ENCODE data around the gene CSF1.

CSF1 gene

DNA sequence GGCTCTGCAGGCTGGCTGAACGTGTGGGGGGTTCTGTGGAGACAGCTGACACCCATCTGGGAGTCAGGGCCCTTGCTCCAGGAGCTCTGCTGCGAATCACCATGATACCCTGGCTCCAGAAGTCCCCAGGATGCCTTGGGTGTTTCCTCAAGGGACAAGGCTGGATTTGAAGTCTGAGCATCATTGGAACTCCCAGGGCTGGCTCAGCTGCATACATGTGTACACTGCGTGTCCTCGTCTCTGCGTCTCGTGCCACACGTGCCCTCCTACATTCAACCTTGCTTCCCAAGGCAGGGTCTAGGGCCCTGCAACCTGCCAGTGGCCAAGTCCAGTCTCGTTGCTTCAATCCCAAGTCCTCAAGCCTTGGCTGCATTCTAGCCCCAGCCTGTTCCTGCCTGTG, 11.7 kb downstream of the CSF1 start:
- no peak for DNase-seq

DNA sequence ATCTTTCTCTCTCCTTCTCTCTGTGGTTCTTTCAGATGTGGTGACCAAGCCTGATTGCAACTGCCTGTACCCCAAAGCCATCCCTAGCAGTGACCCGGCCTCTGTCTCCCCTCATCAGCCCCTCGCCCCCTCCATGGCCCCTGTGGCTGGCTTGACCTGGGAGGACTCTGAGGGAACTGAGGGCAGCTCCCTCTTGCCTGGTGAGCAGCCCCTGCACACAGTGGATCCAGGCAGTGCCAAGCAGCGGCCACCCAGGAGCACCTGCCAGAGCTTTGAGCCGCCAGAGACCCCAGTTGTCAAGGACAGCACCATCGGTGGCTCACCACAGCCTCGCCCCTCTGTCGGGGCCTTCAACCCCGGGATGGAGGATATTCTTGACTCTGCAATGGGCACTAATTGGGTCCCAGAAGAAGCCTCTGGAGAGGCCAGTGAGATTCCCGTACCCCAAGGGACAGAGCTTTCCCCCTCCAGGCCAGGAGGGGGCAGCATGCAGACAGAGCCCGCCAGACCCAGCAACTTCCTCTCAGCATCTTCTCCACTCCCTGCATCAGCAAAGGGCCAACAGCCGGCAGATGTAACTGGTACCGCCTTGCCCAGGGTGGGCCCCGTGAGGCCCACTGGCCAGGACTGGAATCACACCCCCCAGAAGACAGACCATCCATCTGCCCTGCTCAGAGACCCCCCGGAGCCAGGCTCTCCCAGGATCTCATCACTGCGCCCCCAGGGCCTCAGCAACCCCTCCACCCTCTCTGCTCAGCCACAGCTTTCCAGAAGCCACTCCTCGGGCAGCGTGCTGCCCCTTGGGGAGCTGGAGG, 12.7 kb downstream of the CSF1 start:
- peak in 1 of 2 experiments; percentile 38 for DNase-seq

DNA sequence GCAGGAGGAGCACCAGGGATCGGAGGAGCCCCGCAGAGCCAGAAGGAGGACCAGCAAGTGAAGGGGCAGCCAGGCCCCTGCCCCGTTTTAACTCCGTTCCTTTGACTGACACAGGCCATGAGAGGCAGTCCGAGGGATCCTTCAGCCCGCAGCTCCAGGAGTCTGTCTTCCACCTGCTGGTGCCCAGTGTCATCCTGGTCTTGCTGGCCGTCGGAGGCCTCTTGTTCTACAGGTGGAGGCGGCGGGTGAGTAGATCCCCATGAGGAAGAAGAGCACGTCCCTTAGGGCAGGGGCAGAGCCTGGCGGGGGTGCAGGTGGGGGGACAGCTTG, 13.3 kb downstream of the CSF1 start:
- DNase-seq: no peak

DNA sequence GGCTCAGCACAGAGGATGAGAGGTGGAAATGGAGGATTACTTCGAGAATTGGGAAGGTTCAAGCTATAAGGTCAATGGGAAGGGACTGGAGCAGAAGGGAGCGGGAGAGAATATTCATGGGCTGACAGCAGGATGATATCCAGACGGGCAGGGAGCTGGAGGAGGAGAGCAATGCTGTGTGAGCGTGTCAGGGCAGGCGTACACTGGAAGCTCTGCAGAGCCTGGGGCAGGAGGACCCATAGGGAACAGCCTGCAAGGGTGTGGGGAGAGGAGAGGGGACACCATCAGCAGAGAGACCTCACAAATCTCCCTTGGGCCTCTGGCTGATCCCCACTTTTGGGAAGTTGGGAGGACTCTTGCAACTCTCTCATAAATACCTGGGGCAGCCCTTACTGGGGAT, 13.7 kb downstream of the CSF1 start:
- DNase-seq: no peak

DNA sequence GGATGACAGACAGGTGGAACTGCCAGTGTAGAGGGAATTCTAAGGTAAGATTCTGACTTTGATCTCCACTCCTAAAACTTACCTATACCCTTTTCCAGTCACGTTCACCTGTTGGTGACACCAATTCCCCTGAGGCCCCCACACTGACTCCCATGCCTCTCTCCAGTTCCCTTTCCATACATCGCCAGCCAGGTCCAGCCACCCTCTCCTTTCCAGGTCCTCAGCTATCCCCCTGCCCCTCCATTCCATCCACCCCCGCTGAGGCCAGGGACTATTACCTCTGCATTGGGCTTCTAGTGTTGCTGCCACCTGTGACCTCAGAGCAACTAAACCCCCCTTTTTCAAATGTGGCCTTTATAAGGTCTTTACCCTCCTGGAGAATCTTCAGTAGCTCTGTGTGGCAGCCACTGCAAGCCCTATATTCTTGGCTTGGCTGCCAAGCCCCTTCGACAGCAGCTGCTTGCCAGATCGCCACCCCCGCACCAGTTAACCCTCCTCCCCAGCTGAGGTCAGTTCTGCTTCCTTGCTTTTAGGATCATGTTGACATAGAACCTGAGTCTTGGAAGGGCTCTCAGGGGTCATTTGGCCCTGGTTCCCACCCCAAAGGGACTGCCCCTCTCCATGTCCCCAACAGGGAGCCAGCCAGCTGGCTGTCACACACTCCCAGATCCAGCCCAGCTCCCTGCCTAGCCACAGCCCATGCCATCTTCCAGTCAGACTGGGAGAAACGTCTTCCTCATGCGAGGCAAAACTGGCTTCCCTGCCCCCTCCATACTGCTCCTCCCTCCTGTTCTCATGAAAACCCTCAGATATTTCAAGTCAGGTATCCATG, 14.7 kb downstream of the CSF1 start:
- no peak for DNase-seq

DNA sequence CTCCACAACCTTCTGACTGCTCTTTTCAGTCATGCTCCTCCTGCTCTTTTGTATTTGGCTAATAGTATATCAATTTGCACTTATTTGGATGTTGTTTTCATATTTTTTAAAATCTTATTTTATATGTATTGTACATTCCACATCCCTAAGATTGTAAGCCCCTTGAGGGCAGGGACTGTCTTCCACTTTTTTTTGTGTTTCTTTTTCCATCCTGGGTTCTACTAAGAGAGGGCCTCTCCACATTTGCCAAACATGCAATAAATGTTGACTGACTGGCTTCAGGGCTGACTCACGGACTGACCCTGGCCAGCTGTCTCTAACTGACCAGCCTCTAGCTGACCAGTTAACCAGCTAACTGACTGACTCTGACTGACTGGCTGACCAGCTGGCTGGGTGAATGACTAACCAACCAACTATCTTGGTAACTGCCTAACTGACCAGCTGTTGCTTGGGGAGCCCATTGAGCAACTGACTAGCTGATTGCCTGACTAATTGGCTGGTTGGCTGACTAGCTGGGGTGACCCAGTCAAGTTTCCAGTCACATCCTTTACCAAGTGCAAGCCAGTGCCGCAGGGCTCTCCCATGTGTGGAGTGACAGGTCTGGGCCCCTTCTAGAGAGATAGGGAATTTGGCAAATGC, 16.1 kb downstream of the CSF1 start:
- no peak for DNase-seq

DNA sequence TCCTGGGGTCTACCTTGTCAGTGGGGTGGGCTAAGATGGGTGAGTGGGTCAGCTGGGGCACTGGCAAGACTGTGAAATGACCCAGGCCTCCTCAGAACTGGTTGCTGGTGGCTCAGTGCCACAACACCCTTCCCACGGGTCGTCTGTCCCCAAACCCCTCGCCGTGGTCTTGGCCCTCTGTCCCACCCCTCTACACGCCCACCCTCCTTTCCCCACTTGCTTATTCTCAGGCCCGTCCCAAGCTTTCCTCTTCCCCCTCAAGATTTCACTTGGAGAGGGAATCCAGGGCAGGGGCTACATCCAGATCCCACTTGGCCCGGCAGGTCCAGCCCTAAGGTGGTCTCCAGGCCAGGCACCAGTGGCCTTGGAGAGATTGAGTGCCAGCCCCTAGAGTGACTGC, 16.7 kb downstream of the CSF1 start:
- DNase-seq: no peak

DNA sequence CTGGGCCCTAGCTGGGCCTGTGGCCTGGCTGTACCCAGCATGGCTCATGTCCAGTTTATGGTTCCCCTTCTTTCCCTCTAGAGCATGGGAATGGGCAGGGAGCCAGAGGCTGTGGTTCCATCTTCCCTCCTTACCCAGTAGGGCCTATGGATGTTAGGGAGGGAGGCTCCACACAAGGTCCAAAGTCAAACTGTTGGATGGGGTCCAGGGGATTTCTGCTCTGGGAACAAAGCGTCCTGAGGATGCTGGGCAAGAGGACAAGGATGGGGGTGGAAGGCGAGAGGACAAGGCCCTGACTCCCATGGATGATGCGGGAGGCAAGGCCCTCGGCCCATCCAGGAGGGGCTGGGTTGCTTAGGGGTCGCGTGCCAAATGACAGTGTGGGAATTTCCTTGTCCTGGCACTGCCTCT, 17.3 kb downstream of the CSF1 start:
- no peak for DNase-seq

DNA sequence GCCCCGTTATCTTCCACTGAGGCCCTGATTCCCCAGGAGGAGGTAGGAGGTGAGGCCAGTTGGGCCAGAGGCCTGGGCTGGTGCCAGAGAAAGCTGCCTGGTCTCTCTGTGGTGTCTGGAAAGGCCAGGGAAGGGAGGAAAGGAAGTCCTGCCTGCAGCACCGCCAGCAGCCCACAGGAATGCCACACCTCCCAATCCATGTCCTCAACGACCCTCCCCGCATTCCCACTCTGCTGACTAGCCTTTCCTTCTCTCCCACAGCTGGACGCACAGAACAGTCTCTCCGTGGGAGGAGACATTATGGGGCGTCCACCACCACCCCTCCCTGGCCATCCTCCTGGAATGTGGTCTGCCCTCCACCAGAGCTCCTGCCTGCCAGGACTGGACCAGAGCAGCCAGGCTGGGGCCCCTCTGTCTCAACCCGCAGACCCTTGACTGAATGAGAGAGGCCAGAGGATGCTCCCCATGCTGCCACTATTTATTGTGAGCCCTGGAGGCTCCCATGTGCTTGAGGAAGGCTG, 18.0 kb downstream of the CSF1 start:
- DNase-seq: no peak

DNA sequence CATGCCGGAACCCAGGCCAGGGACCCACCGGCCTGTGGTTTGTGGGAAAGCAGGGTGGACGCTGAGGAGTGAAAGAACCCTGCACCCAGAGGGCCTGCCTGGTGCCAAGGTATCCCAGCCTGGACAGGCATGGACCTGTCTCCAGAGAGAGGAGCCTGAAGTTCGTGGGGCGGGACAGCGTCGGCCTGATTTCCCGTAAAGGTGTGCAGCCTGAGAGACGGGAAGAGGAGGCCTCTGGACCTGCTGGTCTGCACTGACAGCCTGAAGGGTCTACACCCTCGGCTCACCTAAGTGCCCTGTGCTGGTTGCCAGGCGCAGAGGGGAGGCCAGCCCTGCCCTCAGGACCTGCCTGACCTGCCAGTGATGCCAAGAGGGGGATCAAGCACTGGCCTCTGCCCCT, 18.5 kb downstream of the CSF1 start:
- no peak for DNase-seq

DNA sequence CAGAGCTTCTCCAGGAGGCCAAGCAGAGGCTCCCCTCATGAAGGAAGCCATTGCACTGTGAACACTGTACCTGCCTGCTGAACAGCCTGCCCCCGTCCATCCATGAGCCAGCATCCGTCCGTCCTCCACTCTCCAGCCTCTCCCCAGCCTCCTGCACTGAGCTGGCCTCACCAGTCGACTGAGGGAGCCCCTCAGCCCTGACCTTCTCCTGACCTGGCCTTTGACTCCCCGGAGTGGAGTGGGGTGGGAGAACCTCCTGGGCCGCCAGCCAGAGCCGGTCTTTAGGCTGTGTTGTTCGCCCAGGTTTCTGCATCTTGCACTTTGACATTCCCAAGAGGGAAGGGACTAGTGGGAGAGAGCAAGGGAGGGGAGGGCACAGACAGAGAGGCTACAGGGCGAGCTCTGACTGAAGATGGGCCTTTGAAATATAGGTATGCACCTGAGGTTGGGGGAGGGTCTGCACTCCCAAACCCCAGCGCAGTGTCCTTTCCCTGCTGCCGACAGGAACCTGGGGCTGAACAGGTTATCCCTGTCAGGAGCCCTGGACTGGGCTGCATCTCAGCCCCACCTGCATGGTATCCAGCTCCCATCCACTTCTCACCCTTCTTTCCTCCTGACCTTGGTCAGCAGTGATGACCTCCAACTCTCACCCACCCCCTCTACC, 19.1 kb downstream of the CSF1 start:
- no peak for DNase-seq

DNA sequence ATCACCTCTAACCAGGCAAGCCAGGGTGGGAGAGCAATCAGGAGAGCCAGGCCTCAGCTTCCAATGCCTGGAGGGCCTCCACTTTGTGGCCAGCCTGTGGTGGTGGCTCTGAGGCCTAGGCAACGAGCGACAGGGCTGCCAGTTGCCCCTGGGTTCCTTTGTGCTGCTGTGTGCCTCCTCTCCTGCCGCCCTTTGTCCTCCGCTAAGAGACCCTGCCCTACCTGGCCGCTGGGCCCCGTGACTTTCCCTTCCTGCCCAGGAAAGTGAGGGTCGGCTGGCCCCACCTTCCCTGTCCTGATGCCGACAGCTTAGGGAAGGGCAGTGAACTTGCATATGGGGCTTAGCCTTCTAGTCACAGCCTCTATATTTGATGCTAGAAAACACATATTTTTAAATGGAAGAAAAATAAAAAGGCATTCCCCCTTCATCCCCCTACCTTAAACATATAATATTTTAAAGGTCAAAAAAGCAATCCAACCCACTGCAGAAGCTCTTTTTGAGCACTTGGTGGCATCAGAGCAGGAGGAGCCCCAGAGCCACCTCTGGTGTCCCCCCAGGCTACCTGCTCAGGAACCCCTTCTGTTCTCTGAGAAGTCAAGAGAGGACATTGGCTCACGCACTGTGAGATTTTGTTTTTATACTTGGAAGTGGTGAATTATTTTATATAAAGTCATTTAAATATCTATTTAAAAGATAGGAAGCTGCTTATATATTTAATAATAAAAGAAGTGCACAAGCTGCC, 19.8 kb downstream of the CSF1 start:
- no peak for DNase-seq

DNA sequence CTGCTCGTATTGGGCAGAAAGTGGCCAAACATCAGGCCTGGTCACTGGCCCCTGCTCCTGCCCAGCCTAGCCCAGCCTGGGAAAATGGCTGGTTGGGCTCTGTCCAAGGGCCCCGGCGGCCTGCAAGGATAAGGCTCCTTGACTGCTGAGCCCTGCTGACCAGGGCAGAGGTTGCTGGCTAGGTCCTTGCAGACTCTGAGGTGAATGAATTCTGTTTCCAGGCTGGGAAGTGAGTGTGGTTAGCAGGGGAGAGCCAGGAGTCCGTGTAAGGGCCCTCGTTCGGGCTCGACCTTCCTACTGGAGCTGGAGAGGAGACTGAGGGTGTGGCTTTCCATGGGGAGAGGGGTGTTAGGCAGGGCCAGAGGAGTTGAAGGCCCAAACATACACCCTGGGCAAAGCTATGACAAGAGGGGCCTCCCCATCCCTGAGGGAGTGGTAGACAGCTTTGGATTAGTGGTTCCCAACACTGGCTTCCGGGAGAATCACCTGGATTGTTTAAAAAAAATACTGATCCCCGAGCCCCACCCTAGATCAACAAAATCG, 20.6 kb downstream of the CSF1 start:
- peak in 1 of 2 experiments; percentile 10 for DNase-seq

DNA sequence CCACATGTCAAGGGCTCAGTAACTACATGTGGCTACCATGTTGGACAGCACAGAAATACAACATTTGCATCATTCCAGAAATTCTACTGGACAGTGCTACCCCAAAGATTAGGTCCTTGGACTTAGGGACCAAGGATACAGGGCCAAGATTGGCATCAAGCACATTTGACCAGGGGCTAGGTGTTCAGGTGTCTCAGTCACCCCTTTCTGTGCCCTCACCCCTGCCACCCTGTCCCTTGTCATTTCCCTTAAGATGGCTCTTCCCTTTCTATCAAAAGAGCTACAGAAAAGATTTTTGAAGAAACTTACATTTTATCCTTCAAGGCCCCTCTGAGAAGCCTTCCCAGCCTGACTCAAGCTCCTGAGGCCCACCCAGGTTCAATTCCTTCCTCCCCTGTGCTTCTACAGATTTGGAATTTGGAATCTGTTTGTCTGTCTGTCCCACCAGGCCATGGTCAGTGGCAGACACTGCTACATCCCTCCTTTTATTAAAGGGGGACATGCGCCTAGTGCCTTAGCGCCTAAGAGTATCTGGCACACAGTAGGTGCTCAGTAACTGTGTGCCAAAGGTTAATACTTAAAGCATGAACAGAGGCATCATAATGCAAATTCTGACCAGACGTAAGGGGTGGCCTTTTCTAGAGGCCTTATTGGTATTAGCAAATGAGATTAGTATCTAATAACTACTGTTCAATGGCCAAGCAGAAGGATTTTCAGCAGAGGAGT, 21.4 kb downstream of the CSF1 start:
- no peak for DNase-seq

DNA sequence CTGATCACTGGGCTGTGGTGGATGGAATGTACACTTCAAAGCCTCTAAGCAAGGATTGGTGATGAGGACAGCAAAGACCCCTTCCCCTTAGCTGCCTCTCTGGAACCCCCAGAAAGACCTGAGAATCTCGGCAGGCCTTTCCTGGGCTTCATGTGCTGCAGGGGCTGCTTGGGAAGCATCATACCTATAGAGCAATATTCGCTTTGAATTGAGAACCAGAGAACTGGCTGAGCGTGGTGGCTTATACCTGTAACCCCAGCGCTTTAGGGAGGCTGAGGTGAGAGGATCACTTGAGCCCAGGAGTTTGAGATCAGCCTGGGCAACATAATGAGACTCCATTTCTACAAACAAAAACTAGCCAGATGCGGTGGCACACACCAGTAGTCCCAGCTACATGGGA, 22.0 kb downstream of the CSF1 start:
- no peak for DNase-seq

DNA sequence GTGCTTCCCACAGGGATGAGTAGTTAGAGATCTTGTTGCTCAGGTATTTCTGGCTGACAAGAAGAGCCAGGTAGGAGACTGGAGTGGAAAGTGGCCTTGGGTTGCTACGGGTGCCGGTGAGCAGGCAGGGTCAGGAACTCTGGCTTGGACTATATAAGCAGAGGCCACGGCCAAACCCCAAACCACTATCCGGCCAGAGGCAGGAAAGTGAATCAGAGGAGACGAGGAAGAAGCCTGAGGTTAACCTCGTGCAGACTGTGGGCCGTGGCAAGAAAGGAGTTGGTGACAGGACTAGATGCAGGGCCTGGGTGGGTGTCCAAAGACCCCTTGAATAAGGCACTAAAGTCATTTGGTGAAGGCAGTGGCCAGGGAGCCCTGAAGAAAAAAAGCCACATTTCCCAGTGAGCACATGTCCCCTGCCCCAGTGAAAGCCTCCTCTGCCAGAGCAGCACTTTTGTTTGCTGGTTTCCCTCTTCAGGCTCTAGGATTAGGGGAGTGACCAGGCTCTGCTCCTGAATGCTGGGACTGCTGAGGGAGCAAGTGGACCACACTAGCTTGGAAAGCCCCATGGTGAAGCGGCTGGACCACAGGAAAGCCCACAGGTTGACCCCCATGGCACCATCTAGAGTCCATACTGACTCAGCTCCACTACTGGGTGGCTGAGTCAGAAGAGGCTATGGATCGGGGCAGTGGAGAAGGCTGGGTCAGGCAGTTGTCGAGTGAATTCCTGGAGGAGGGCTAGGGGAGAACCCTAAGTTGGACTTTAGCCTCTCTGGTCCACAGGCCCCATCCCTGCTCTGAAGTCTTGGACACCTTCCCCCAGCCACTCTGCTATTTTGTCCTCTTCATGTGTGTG, 23.4 kb downstream of the CSF1 start:
- DNase-seq: no peak

DNA sequence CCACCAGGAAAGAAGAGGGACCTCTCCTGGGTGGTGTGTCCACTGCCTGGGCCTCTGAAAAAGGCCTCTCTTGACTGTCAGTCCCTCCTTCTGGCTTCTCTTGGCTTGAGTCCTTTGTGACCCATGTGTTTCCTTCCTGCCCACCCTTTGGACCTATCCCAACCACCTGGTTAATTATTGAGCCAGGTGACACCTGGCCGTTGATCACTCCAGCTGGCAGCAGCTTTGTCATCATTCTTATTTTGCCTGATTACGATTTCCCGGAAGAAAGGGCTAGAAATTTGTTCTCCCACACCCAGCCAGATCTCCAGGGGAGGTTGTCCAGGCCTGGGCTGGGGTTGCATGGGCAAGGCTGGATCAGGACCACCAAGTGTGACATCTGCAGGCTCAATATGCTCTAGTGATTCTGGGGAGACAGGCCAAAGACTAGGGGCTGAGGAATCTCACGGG, 24.8 kb downstream of the CSF1 start:
- no peak for DNase-seq

DNA sequence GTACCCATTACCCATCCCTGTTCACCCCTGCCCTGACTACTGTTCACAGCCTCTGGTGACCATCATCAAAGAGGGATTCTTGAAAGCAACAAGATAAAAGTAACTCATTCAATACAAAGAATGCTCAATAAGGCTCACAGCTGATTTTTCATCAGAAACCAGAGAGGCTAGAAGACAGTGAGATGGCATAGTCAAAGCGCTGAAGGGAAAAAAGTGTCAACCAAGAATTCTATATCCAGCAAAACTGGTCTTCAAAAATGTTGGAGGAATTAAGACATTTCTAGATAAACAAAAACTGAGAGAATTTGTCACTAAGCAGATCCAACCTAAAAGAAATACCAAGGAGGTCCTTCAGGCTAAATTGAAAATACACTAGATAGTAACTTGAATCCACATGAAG, 27.1 kb downstream of the CSF1 start:
- no peak for DNase-seq

DNA sequence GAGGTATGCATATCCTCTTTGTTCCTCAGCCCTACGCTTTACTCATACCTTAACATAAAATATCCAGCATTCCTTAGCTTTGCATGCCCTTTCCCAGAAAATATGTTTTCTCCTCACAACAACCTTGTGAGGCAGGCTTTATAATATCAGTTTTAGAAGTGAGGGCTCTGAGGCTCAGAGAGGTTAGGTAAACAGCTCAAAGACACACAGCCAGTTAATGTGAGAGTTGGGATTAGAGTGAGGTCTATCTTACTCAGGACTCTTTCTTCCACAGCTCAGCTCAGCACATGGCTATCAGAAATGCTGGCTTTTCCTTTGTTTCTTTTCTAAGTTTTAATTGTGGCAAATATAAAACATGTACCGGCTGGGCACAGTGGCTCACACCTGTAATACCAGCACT, 27.9 kb downstream of the CSF1 start:
- DNase-seq: no peak

DNA sequence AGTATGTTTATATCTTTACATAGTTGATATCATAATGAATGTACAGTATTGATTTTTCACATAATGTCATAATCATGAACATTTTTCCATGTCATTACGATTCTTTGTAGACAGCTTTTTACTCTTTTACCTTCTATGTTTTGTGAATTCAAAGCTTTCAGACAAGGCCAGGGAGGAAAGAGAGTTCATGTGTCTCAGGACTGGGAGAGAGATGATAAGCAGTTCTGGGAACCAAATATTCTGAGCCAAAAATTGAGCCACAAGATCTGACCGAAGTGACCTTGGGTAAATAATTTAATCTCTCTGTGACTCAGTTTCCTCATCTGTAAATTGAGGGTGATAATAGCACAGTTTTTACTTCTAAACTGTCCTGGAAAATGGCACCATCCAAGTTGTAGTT, 31.8 kb downstream of the CSF1 start:
- no peak for DNase-seq

Data from NCI-H1930 (cell line).